GM18909 (cell line): ENCODE data around the gene CCL3.
"Not testable (repeated sequence)": the region's sequence is repeated elsewhere in the genome, so short reads cannot be mapped to it uniquely, and the experiment has no call there.

Experiments
- ATAC-seq: cut with Tn5 transposase; IDR thresholded peaks from one replicate; pipeline ENCODE4 v1.9.1; 2021; ENCODE audit warnings: mild to moderate bottlenecking; ENCODE audit not compliant: unreplicated experiment, poor library complexity

CCL3 gene

GRCh38 chr17:36117505-36118382 lies 27.8 kb upstream of the CCL3 start:
- no peak for ATAC-seq

GRCh38 chr17:36115649-36115977 lies 25.7 kb upstream of the CCL3 start:
- not testable (repeated sequence) for ATAC-seq

GRCh38 chr17:36114971-36115648 lies 25.2 kb upstream of the CCL3 start:
- not testable (repeated sequence) for ATAC-seq

GRCh38 chr17:36113131-36113530 lies 23.2 kb upstream of the CCL3 start:
- ATAC-seq, result not testable (repeated sequence)

- ATAC-seq, result no peak
These were observed 22.6 kb upstream of the CCL3 start for GRCh38 chr17:36112572-36112971.

- ATAC-seq, result no peak
These were observed 21.1 kb upstream of the CCL3 start for GRCh38 chr17:36111068-36111490.

- not testable (repeated sequence) for ATAC-seq
These were observed 18.3 kb upstream of the CCL3 start for GRCh38 chr17:36108265-36108664.

GRCh38 chr17:36107660-36108059 lies 17.7 kb upstream of the CCL3 start:
- no peak for ATAC-seq

- ATAC-seq, result no peak
These were observed 16.5 kb upstream of the CCL3 start for GRCh38 chr17:36106493-36106835.

- no peak for ATAC-seq
These were observed 16.0 kb upstream of the CCL3 start for GRCh38 chr17:36105781-36106492.

GRCh38 chr17:36104701-36105181 lies 14.8 kb upstream of the CCL3 start:
- ATAC-seq, result no peak

GRCh38 chr17:36104246-36104645 lies 14.3 kb upstream of the CCL3 start:
- ATAC-seq, result not testable (repeated sequence)

- peak; percentile 72 for ATAC-seq
These were observed 13.5 kb upstream of the CCL3 start, which contains the start of gene CCL4 for GRCh38 chr17:36103401-36103975. TSS of gene CCL4 (plus strand) at chr17:36103827. CDS start at chr17:36103906, 79 bp downstream.

GRCh38 chr17:36099004-36099403 lies 9.1 kb upstream of the CCL3 start:
- ATAC-seq, result not testable (repeated sequence)

- no peak for ATAC-seq
These were observed 6.0 kb upstream of the CCL3 start for GRCh38 chr17:36095992-36096391.

GRCh38 chr17:36094746-36095145 lies 4.8 kb upstream of the CCL3 start:
- ATAC-seq, result no peak

GRCh38 chr17:36094232-36094631 lies 4.3 kb upstream of the CCL3 start:
- ATAC-seq, result no peak

- ATAC-seq, result not testable (repeated sequence)
These were observed 2.8 kb upstream of the CCL3 start for GRCh38 chr17:36092715-36093114.

- ATAC-seq, result no peak
These were observed 2.3 kb upstream of the CCL3 start for GRCh38 chr17:36092230-36092629.

- no peak for ATAC-seq
These were observed 541 bp downstream of the CCL3 start for GRCh38 chr17:36089339-36089865.
